Measurements from ENCODE around the gene YWHAG.

- no peak for TF ChIP-seq CTCF (conservative IDR thresholded peaks at IDR 0.05; ENCODE audit: low read length)
- no peak for TF ChIP-seq EZH2phosphoT487 (IDR thresholded peaks at IDR 0.05; ENCODE audit: borderline replicate concordance)
These were observed 7.4 kb downstream of the YWHAG start for GRCh38 chr7:76351372-76351771.
